GM18502 (cell line): ENCODE data around the gene VEGFA.

Source experiments
- ATAC-seq: cut with Tn5 transposase; IDR thresholded peaks from one replicate; pipeline ENCODE4 v1.9.1; 2021; ENCODE audit warnings: mild to moderate bottlenecking; ENCODE audit not compliant: unreplicated experiment, poor library complexity

VEGFA gene

GRCh38 chr6:43799551-43800297, 29.7 kb downstream of the VEGFA start:
- no peak for ATAC-seq

GRCh38 chr6:43800298-43800623, 30.2 kb downstream of the VEGFA start:
- no peak for ATAC-seq

- no peak for ATAC-seq
Measured at GRCh38 chr6:43800746-43801494, 30.9 kb downstream of the VEGFA start.

GRCh38 chr6:43801495-43802181, 31.6 kb downstream of the VEGFA start:
- ATAC-seq = no peak

GRCh38 chr6:43803055-43803782, 33.2 kb downstream of the VEGFA start:
- ATAC-seq = no peak

- no peak for ATAC-seq
Measured at GRCh38 chr6:43803783-43804549, 34.0 kb downstream of the VEGFA start.

GRCh38 chr6:43804550-43805223, 34.7 kb downstream of the VEGFA start:
- no peak for ATAC-seq

- ATAC-seq = no peak
Measured at GRCh38 chr6:43805699-43806042, 35.7 kb downstream of the VEGFA start.

GRCh38 chr6:43806043-43806757, 36.2 kb downstream of the VEGFA start:
- no peak for ATAC-seq

GRCh38 chr6:43806758-43807227, 36.8 kb downstream of the VEGFA start:
- no peak for ATAC-seq

- no peak for ATAC-seq
Measured at GRCh38 chr6:43807228-43808061, 37.4 kb downstream of the VEGFA start.

GRCh38 chr6:43808412-43808811, 38.4 kb downstream of the VEGFA start:
- ATAC-seq = no peak

GRCh38 chr6:43809417-43810305, 39.6 kb downstream of the VEGFA start:
- ATAC-seq = no peak

GRCh38 chr6:43810965-43811732, 41.1 kb downstream of the VEGFA start:
- ATAC-seq = no peak

GRCh38 chr6:43811733-43812099, 41.7 kb downstream of the VEGFA start:
- no peak for ATAC-seq

GRCh38 chr6:43812850-43813578, 43.0 kb downstream of the VEGFA start:
- ATAC-seq = no peak
